RCC 7860 (cell line): ENCODE data around the gene SAP30BP.
"Not testable (repeated sequence)": the region's sequence is repeated elsewhere in the genome, so short reads cannot be mapped to it uniquely, and the experiment has no call there.

Source experiments
- DNase-seq: peaks from one replicate; pipeline ENCODE4 v3.0.0-alpha.2; 2015; ENCODE audit warnings: low spot score
- FAIRE-seq: peaks from 2 replicates; lab custom pipeline; 2012; peaks lifted over from hg19 to GRCh38; lab: Jason Lieb, UNC

Gene SAP30BP

DNA sequence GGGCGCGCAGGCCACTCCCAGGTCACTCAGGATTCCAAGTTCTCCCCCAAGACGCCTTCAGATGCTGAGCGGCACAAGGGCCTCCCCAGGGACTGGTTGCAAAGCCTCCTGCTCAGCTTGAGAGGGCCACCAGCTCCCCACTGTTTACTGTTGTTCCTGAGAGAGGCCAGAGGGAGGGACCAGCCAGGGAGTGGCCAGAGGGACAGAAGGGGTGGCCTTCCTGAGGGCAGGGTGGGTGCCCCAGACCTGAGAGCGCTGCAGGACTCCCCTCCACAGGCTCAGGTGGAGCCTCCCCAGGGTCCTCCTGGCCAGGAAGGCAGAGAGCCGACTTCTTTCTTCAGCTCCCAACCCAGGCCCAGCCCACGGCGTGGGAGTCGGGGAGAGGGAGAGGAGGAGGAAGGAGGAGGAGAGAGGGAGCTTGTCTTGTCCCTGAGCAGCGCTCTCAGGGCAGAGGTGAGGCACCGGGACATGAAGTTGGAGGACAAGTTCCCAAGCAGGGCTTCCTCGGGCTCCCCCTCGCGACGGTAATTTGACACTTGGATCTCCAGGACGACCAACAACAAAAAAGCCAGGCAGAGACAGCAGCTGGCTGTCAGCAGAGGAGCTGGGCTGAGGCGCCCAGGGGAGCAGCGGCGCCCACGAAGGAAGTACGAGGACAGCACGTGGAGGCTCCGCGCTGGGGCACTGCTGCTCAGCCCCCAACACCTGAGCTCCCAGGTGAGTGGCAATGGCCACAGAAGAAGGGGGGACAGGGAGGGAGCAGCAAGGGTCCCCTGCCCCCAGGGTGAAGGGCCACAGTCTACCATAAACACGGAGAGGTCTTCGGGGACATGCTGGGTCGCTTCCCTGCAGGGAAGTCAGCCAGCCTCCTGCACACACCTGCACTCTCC, 33.4 kb upstream of the SAP30BP start:
- DNase-seq (peak; percentile 85), FAIRE-seq (peak; percentile 56)

DNA sequence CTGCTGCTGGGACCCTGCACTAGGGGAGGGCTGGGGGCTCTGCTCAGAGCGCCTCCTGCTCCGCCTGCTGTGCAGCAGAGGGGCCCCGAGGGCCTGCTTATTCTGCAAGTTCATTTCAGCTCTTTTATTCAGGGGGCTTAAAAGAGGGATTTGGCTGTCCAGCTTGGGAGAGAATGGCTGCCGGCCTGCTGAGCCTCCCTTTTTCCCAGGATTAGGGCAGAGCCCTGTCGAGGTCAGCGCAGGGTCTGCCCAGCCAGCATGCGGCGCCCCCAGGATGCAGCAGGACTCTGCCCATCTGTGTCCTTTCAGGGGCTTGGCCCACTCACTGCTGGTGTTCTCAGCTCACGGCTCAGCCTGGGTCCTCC, 32.8 kb upstream of the SAP30BP start:
- no peak for DNase-seq
- FAIRE-seq: no peak

DNA sequence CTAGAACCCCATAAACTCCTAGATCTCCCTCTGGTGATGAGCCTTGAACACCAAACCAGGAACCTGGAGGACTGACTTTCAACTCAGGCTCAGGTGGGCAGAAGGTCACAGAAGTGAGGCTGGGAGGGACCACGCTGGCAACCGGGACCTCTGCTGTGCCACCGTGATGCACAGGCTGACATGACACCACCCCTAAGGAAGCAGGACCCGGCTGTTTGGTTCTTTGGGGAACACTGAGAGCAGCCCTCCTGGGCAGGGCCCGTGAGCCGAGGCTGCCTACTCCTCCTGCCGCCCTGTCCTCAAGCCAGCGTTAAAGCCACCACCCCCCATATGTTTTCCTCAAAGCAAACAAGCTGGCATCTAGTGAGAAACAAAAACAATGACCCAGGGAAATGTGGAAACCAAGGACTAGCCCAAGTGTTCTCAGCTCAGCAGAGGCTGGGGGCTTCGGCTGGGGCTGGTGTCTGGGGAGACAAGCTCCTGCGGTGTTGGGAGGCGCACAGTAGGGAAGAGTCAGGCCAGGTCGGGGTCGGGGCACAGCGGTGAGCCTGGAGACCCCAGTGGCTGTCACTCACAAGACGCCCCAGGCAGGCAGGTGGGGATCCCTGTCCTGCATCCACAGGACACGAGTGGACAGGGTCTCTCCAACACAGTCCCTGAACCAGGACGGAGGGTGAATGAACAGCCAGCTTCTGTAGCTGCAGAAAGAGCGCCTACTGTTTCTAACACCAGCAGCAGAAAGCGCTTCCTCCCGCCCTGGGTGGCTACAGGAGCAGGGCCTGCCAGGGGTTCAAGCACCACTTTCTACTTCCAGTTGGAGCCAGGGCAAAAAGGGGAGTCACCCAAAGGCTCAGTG, 32.2 kb upstream of the SAP30BP start:
- DNase-seq: no peak
- no peak for FAIRE-seq

DNA sequence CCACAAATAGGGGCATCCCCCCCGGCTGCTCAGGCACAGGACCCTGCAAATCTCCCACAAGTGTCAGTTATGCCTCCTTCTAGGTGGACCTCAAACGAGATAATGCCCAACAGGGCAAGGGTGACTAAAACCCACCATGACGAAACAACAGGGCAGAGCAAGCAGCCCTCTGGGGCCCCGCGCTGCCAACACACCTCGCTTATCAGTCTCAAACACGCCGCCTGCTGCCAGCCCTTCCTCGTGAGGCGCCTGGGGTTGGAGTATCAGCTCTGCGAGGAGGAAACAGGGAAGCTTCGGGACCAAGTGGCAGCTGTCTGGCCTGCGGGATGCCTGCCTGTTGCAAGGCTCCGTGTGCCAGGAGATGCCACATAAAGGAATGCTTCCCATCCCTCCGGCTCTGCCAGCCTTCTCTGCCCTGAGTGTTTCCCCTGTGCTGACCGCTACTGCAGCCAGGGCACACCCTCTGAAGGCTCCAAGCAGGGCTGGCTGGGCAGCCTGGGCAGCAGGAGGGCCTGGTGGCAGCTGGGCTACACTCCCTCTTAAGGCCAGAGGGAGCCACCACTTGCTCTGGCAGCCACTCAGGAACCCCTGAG, 31.4 kb upstream of the SAP30BP start:
- DNase-seq: no peak
- no peak for FAIRE-seq

DNA sequence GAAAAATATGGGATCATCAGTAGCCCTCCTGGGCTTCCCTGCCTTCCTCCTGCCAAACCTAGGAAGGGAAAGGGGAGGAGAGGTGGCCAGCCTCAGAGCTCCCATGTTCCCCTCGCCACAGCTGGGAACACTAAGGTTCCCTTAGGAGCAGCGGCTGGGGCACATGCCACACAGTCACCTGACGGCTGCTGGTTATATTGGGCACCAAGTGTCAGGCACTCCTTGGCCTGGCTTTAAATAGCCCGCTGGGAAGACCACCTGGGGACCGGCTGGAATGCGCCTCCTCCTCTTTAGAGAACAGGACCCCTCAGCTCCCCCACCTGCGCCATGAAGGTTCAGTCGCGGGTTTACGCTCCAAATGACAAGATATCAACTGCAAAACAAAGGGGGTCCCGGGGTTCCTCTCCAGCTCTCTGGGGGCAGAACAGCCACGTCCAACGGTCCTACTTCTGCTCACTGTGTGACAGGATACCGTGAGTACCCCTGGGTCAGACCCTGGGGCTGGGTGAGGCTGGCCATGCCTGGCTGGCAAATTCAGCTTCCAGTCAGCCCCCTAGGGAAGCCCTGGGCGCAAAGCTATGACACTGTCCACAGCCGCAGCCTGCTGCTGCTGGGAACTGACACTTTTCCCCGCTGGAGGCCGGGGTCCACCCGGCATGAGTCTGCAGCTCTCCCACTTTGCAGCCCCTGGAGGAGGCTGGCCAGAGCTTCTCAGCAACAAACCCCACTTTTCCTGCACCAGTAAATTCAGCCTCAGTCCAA, 30.6 kb upstream of the SAP30BP start:
- no peak for FAIRE-seq
- no peak for DNase-seq

DNA sequence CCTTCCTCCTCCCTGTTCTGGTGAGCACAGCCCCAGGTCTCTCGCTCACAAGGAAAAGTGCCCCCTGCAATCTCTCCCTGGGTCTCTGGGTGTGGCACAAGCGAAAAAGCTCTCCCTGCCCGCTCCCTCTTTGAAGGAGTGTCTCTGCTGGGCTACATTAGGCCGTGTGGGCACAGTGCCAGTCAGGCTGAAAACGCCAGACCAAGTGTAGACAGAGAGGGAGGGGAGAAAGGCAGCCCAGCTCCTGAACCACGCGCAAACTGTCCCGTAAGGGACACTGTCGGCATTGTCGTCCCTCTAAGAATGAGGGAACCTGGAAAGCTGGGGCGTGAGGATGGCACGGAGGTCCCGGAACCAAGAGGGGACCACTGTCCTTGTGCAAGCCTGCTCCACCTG, 30.0 kb upstream of the SAP30BP start:
- no peak for DNase-seq
- no peak for FAIRE-seq

DNA sequence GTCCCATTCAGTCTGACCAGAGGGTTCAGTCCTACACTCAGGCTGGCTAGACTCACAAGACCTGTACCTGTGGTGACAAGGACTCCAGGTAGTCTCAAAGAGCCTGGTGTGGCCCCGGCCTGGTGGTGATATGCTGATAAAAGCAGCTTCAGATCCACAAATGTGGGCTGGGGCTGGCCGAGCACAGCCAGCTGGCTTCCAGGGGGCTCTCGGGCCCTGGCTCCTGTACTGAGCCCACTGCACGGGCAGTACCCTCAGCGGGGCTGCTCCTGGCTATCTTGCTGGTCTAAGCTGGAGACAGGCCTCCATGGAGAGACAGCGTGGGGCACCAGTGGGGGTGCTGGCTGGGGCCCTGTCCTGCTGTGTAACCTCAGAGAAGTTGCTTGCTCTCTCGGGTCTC, 29.6 kb upstream of the SAP30BP start:
- no peak for DNase-seq
- no peak for FAIRE-seq

DNA sequence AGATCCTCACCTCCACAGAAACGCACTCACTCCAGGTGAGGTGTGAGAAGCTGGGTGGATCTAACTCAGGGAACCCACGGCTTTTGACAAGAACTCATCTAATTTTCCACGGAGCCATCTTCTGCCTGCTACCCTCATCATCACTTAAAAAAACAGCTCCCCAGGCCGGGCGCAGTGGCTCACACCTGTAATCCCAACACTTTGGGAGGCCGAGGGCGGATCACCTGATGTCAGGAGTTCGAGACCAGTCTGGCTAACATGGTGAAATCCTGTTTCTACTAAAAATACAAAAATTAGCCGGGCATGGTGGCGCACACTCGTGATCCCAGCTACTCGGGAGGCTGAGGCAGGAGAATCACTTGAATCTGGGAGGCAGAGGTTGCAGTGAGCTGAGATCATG, 29.1 kb upstream of the SAP30BP start:
- not testable (repeated sequence) for DNase-seq, FAIRE-seq

DNA sequence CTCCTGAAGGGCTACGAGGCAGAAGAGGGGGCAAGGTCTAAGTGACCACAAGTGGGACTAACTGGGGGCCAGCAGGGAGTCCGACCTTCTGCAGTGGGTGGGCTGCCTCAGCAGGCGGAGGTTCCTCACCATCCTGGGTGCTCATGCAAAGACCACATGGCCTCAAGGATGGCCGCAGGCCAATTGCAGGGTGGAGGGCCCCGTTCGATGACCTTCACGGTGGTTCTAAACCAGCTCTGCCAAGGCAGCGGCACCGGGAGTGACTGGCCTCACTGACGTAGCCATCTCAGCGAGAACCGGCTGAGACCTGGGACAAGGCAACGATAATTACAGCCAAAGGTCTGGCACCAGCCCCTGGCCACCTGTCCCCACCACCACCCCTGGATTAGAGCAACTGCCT, 28.2 kb upstream of the SAP30BP start:
- FAIRE-seq (no peak), DNase-seq (no peak)

DNA sequence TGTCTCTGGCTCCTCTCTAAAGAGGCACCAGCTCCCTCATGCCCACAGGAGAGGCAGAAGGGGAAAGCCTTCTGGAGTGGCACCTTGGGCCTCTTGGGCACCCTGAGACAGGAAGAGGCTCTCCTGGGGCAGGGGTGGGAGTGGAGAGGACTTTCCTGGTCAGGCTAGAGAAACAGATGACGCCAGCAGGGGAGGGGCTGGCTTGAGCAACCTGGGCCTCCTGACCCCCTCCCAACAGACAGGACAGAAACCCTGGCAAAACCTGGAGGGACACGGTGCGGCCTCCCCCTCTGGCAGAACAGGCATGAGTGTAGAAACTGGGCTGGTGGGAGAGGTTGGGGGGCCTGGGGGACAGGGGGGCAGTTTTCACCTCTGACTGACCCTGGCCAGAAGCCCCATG, 27.8 kb upstream of the SAP30BP start:
- no peak for FAIRE-seq

DNA sequence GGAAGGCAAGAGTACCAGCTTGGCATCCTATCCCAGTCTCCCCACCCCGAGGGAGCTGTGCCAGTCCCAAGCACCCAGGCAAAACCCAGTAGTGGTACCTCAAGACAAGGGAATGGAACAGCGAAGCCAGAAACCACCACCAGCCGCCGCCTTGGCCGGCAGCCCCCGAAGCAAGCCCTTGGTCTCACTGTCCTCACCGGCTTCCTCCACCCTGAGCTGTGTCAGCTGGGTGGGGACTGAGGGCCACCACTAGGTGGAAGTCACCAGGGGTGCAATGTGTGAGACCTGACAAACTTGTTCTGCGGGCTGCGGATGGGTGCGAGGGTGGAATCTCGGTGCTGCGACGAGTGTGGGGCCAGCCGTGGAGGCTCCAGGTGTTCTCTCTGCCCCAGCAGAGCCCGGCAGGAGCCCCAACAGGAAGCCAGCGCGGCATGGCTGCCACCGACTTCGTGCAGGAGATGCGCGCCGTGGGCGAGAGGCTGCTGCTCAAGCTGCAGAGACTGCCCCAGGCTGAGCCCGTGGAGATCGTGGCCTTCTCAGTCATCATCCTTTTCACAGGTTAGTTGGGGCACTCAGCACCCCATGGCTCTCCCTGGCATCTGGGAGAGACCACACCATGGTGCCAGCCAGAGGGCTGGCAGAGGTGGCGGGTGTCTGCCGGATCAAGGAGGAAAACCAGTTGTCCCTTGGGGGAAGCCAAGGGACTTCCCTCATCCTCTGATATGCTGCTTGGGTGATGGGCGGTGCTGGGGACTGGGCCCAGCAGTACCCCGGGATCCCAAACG, 27.2 kb upstream of the SAP30BP start:
- DNase-seq: no peak
- FAIRE-seq: no peak

More for the DNA sequence above, 27.8 kb upstream of the SAP30BP start:
- DNase-seq: no peak

DNA sequence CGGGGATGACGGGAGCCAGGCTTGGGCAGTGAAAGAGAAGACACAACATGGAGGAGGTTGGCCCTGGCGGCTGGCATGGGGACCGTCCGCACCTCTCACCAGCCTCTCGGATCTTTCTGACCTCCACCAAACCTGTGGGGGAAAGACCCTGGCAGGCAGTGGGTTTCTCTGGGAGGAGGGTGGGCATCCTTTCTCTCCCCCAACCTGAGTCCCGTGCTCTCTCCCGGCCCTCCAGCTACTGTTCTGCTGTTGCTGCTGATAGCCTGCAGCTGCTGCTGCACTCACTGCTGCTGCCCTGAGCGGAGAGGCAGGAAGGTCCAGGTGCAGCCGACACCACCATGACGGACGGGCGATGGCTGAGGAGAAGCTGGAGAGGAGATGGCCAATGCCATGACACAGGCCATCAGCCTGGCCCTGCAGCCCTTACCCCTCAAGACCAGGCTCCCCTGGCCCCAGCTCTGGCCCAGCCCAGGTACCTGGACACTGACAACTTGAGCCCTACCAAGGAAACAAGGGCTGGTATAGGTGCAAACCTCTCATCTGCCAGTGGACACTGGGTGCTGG, 26.5 kb upstream of the SAP30BP start:
- FAIRE-seq: no peak
- no peak for DNase-seq

DNA sequence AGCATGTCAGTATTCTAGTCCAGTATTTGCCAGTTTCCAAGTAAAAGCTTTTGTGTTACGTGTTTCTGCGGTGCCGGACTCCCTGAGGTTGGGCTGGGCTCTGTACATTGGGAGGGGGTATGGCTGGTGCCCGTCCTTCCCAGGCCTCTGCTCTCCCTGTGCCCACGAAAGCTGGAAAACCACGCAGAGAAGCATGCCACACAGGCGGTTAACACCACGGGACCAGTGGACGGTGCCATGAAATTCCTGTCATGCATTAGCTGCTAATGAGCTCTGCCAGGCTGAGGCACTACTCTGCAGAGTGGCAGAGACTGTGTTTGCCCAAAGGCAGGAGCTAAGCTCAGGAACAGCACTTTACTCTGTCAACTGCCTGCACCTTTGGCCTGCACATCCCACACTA, 25.8 kb upstream of the SAP30BP start:
- FAIRE-seq (no peak), DNase-seq (no peak)

DNA sequence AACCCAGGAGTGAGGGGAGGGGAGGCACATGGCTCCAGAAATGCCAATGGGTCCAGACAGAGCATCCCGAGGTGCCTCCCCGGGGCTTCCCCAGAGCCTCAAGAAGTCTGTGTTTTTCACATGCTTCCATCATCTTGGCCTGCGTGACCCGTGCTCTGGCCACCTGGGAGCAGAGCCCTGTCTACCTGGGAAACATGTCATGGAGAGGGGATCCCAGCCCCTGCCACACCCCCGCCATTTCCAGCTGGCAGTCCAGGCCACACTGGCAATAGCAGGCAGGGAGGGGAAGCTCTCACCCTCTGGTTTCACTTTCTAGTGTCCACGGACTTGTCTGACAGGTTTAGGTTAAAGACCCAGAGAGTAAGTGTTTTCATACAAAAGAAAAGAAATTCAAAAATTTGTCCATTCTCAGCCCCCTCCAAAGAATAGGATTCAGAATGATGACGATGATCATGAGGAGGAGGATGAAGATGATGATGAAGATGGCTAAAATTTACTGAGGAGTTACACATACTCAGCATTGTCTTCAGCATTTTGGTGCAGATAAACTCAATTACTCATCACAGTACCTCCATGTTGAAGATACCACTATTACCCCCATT, 24.9 kb upstream of the SAP30BP start:
- FAIRE-seq (no peak), DNase-seq (no peak)

DNA sequence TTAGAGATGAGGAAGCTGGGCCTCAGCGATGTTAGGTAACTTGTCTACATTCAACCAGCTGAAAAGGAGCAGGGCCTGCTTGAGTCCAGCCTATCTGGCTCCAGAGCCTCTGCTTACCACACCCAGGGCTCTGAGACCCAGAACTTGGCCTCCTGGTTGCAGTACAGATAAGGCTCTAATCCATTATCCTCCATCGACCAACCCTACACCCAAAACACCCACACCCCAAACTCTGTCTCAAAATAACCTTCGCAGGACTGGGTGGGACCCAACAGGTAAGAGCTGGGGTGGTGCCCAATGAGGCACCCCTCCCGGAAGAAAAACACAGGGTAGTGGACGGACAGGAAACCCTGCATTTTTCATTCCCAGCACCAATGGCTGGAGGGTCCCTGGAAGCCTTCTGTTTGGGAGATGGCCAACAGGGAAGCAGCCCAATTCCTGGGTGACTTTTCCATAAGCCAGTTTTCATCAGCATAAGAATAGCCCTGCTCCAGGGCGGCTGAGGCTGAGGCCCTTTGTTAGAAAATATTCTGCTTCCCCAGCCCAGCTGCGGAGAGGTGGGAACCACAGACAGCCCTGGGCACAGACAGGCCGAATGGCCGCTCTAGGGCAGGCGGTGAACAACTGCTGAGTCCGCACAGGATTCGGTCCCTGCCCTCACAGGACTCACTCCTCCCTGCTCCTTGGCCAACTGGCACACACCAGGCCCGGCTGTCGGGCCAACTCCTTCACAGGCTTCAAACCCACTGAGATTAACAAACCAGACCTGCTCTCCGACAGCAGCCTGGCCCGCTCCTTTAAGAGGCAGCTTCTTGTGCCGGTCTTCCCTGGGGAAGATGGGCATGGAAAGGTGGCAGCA, 24.1 kb upstream of the SAP30BP start:
- DNase-seq (no peak), FAIRE-seq (no peak)

DNA sequence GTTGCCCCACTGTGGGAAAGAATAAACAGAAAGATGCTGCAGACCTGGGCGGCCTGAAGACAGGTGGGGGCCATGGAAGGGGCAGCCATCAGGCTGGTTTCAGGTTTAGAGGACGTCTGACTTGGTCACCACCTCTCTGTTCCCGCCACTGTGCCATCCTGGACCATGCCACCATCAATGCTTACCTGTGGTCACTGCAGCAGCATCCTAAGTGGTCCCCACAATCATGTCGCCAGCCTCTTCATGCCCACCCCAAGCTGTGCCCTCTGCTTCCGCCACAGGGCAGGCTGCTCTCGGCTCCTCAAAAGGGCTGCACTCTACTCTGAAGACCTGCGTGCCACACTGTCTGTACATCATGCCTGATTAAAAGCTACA, 23.5 kb upstream of the SAP30BP start:
- DNase-seq (no peak), FAIRE-seq (no peak)

DNA sequence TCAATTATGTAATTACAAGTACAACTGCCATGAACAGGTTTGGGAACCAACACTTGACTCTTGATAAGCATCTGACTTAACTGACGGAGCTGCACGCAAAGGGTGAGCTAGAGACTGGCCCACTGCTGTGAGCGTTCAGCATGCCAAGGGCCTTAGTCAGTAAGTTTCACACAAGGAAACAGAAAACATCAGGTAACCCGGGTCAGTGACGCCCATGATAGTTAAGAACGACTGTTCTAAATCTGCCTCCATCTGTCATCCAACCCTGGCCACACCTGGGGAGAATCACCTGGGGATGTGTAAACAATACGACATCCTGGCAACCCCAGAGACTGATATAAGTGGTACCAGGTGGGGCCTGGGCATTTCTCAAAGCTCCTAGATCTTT, 21.6 kb upstream of the SAP30BP start:
- FAIRE-seq (peak; percentile 60), DNase-seq (peak; percentile 86)

DNA sequence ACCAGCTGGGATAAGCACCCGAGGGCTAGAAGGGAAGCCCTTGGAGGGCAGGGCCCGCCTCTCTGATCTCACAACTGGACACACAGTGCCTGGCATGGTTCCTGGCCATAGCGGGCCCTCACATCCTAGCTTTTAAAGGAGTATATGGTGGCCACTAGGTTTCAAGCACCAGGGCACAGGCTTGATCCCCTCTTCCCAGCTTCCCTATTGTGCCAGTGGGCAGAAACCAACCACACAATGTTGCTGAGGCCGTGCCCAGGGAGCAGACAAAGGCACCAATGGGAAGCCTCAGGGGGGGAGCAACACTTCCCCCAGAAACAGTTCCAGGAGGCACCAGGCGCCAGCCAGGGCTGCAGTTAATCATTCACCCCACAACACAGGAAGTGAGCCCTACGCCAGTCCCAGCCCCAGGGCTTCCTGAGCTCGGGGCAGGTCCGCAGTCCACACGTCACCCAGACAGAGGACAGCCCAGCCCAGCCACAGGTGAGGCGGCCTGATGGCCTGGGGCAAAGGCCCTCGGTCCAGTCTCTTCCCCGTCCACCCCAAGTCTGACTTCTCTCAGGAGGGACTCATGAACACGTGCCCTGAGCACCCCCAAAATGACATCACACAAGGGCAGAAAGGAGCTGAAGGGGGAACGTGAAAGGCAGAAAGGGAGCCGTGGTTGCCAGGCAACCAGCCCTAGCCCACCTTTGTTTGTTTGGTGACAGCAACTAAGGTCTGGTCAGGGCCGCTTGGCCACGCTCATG, 21.1 kb upstream of the SAP30BP start:
- peak; percentile 89 for FAIRE-seq

More for the DNA sequence above, 21.1 kb upstream of the SAP30BP start:
- peak; percentile 91 for DNase-seq
